NCI-H1105 (cell line): Measurements from ENCODE around the gene TATDN2.
"Not testable (repeated sequence)": the region's sequence is repeated elsewhere in the genome, so short reads cannot be mapped to it uniquely, and the experiment has no call there.

Experiments
- DNase-seq: peaks from one replicate; lab custom pipeline; 2025; lab: John Stamatoyannopoulos, UW

The TATDN2 gene

GRCh38 chr3:10292505-10293419, 44.5 kb downstream of the TATDN2 start, which contains the start of gene GHRL:
Gene GHRL, minus strand, starts transcription at chr3:10292947. Its CDS starts 2,767 bp downstream, at chr3:10290180.
- DNase-seq, result no peak

GRCh38 chr3:10294030-10294586, 45.8 kb downstream of the TATDN2 start:
- no peak for DNase-seq

GRCh38 chr3:10298064-10298463, 49.8 kb downstream of the TATDN2 start:
- DNase-seq, result not testable (repeated sequence)

- no peak for DNase-seq
Measured at GRCh38 chr3:10299175-10299574, 50.9 kb downstream of the TATDN2 start.

GRCh38 chr3:10299679-10300078, 51.4 kb downstream of the TATDN2 start:
- no peak for DNase-seq

- DNase-seq, result no peak
Measured at GRCh38 chr3:10300087-10300486, 51.8 kb downstream of the TATDN2 start.

- no peak for DNase-seq
Measured at GRCh38 chr3:10303105-10303504, 54.8 kb downstream of the TATDN2 start.

- DNase-seq, result no peak
Measured at GRCh38 chr3:10303785-10304184, 55.5 kb downstream of the TATDN2 start.

- no peak for DNase-seq
Measured at GRCh38 chr3:10304905-10305304, 56.6 kb downstream of the TATDN2 start.

GRCh38 chr3:10305331-10305902, 57.2 kb downstream of the TATDN2 start:
- no peak for DNase-seq

- no peak for DNase-seq
Measured at GRCh38 chr3:10306156-10306555, 57.9 kb downstream of the TATDN2 start.

GRCh38 chr3:10308678-10309077, 60.4 kb downstream of the TATDN2 start:
- DNase-seq, result no peak

GRCh38 chr3:10309736-10310135, 61.5 kb downstream of the TATDN2 start:
- DNase-seq, result no peak

- DNase-seq, result no peak
Measured at GRCh38 chr3:10310578-10310977, 62.3 kb downstream of the TATDN2 start.

GRCh38 chr3:10311710-10312109, 63.5 kb downstream of the TATDN2 start:
- no peak for DNase-seq

GRCh38 chr3:10312391-10312790, 64.1 kb downstream of the TATDN2 start:
- no peak for DNase-seq

GRCh38 chr3:10312861-10313260, 64.6 kb downstream of the TATDN2 start:
- no peak for DNase-seq

GRCh38 chr3:10315101-10315500, 66.8 kb downstream of the TATDN2 start:
- DNase-seq, result no peak

GRCh38 chr3:10315771-10316344, 67.6 kb downstream of the TATDN2 start:
- DNase-seq, result no peak

GRCh38 chr3:10317311-10317960, 69.2 kb downstream of the TATDN2 start:
- DNase-seq, result no peak

- no peak for DNase-seq
Measured at GRCh38 chr3:10317961-10318350, 69.7 kb downstream of the TATDN2 start.

- no peak for DNase-seq
Measured at GRCh38 chr3:10319251-10319650, 71.0 kb downstream of the TATDN2 start.
